Measurements from ENCODE around the gene PRELP. TPM values are rescaled to one million over a fixed set of nuclear protein-coding genes. Genes with fewer than 3 reads are reported as not detected.

Gene PRELP
- total RNA-seq, 4 donors from 2014 or later, result 16.1 to 65.0 (median 20.7) TPM

DNA sequence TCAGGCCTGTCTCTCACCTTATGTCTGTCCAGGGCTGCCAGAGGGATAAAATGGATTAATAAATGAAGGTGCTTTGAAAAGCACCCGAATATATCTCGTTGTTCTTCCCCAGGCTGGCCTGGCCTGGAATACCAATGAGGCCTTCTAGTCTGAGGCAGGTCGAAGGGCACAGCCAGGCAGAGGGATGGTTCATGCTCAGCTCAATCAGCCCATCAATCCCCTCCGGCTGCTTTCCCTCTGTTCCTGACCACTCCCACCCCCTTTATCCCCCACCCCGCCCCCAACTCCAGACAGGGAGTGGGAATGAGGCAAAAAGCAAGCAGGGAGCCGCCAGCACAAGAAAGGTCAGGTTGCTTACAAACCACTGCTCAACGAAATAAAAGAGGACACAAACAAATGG is 40.0 kb upstream of the PRELP start:
- no peak overlapping the region for H3K4me3 ChIP-seq (ENCODE audit: low read depth, poor library complexity, severe bottlenecking)
- intact Hi-C loops (cut with DNase I; ENCODE audit: low total_unique reads), result no loop called here
- no peak for TF ChIP-seq POLR2A (IDR thresholded peaks at IDR 0.05)
- TF ChIP-seq, protein P1, sequence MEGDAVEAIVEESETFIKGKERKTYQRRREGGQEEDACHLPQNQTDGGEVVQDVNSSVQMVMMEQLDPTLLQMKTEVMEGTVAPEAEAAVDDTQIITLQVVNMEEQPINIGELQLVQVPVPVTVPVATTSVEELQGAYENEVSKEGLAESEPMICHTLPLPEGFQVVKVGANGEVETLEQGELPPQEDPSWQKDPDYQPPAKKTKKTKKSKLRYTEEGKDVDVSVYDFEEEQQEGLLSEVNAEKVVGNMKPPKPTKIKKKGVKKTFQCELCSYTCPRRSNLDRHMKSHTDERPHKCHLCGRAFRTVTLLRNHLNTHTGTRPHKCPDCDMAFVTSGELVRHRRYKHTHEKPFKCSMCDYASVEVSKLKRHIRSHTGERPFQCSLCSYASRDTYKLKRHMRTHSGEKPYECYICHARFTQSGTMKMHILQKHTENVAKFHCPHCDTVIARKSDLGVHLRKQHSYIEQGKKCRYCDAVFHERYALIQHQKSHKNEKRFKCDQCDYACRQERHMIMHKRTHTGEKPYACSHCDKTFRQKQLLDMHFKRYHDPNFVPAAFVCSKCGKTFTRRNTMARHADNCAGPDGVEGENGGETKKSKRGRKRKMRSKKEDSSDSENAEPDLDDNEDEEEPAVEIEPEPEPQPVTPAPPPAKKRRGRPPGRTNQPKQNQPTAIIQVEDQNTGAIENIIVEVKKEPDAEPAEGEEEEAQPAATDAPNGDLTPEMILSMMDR (IDR thresholded peaks at IDR 0.05), result no peak
- peak in 1 of 2 donors; percentile 28 for DNase-seq (ENCODE audit: low spot score in 2 of 2)
- 95 to 96% methylated on average over 7 of the region's 7 CpGs for WGBS, 2 donors

DNA sequence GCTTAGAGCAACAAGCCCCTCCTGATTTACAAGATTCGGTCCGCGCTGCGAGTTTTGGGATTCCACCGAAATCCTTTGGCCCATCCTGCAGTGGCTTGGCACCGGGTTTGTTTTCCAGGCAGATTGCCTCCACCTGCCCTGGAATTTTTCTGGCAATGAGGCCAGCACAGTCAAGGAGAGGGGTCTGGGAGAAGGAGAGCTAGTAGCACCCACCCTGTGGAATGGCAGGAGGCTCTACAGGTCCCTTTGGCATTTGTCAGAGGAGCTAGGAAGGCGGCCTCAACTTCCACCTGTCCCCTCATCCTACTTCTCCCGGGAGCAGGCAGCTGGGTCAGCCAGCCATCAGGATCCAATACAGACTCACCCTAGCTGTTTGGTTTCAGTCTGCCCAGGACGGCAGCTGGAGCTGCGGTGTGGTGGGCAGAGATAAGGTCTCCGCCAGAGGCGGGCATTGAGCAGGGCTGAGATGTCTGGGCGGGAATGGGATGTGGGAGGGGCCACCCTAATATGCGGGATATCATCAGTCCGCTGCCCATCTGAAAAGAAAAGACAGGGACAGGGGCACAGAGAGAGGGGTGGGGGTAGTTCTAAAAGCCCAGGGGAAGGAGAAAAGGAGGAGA is 37.8 kb upstream of the PRELP start:
- H3K4me3 ChIP-seq (ENCODE audit: low read depth, poor library complexity, severe bottlenecking), result no peak overlapping the region
- TF ChIP-seq, protein P1 (IDR thresholded peaks at IDR 0.05), result no peak
- no peak for TF ChIP-seq POLR2A (IDR thresholded peaks at IDR 0.05)
- intact Hi-C loops (cut with DNase I; ENCODE audit: low total_unique reads), result no loop called here
- peak in 1 of 2 donors; percentile 82 for DNase-seq (ENCODE audit: low spot score in 2 of 2)
- WGBS, 2 donors, result 85 to 88% methylated on average over 14 to 15 of the region's 15 CpGs

DNA sequence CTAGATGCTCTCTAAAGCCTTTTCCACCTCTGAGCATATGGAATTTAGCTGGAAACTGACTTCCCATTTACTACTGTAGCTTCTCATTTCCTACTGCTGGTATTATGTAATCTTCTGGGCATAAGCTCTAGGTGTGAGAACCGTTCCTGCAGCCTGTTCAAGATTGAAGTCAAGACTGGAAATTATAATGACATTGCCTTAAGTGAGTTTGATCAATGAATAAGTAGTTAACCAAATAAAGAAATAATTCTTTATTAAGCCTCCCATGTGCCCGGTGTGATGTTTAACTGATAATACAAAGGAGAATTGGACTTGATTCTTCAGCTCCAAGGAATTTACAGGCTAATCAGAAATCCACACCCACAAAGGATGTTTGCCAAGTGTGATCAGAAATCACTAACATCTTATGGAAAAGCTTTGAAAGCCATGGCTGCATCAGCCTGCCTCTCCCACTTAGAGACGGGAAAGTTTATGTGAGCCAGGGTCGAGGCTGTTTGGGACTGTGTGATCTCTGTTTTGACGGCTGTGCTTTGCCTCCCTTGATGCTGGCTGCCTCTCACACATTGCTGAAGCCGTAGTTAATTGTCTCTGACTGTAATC is 36.4 kb upstream of the PRELP start:
- intact Hi-C loops (cut with DNase I; ENCODE audit: low total_unique reads), result no loop called here
- TF ChIP-seq, protein P1 (IDR thresholded peaks at IDR 0.05), result no peak
- no peak for TF ChIP-seq POLR2A (IDR thresholded peaks at IDR 0.05)
- DNase-seq (ENCODE audit: low spot score in 2 of 2), result peak in 1 of 2 donors; percentile 68
- no peak overlapping the region for H3K4me3 ChIP-seq (ENCODE audit: low read depth, poor library complexity, severe bottlenecking)
- WGBS, 2 donors, result 52% methylated on average over 6 of the region's 6 CpGs

DNA sequence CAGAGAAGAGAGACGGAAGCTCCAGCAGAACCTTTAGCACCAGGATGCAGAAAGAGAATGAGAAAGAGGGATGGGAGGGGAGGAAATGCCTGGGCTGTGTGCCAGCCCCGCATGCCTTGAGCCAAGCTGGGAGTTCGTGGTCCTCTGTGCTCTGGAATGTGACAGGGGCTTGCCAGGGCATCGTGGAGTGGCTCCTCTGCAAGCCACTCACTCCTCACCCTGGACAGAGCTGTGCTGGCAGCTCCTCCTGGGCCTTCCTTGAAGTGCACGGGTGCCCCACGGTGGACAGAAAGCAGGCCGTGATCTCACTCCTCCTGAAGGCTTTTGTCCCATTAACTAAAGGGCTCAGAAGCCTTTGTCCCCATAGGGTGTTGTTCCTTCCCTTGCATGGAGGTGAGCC is 34.8 kb upstream of the PRELP start:
- 23 to 26% methylated on average over 7 of the region's 7 CpGs for WGBS, 2 donors
- intact Hi-C loops (cut with DNase I; ENCODE audit: low total_unique reads), result no loop called here
- no peak for TF ChIP-seq POLR2A (IDR thresholded peaks at IDR 0.05)
- TF ChIP-seq, protein P1 (IDR thresholded peaks at IDR 0.05), result no peak
- DNase-seq (ENCODE audit: low spot score in 2 of 2), result peak; percentile 74 to 95
- no peak overlapping the region for H3K4me3 ChIP-seq (ENCODE audit: low read depth, poor library complexity, severe bottlenecking)

DNA sequence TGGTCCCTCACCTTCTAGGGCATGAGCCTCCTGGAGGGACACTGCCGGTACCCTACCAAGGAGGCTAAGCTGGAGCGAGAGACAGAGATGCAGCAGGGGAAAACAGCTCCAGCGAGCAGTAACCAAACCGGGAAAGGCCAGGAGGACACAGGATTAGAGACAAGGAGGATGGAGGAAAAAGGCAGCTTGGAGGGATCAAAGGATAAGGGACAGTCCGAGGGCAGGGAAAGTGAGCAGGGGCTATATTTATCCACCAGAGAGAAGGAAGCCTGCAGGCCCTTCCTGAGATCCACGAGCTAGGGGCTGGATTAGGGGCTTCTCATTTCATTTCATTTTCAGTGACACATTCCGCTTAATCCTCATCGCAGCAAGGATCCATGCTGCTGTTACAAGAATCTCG is 33.8 kb upstream of the PRELP start:
- DNase-seq (ENCODE audit: low spot score in 2 of 2), result no peak
- no peak for TF ChIP-seq POLR2A (IDR thresholded peaks at IDR 0.05)
- TF ChIP-seq, protein P1 (IDR thresholded peaks at IDR 0.05), result no peak
- WGBS, 2 donors, result 85 to 93% methylated on average over 9 of the region's 9 CpGs
- intact Hi-C loops (cut with DNase I; ENCODE audit: low total_unique reads), result no loop called here
- no peak overlapping the region for H3K4me3 ChIP-seq (ENCODE audit: low read depth, poor library complexity, severe bottlenecking)

All from lower leg skin (tissue), 4 donors.